GM19193 (cell line): Measurements from ENCODE around the gene TRIM15.
A peak's percentile ranks its signal among the peaks of the same experiment; 100 is the strongest.

Source experiments
- POLR2A ChIP-seq: IDR thresholded peaks from 4 replicates; pipeline ENCODE4 v1.6.1; 2011; ENCODE audit not compliant: insufficient read depth, insufficient read length; ENCODE audit errors: extremely low read depth

Gene TRIM15

DNA sequence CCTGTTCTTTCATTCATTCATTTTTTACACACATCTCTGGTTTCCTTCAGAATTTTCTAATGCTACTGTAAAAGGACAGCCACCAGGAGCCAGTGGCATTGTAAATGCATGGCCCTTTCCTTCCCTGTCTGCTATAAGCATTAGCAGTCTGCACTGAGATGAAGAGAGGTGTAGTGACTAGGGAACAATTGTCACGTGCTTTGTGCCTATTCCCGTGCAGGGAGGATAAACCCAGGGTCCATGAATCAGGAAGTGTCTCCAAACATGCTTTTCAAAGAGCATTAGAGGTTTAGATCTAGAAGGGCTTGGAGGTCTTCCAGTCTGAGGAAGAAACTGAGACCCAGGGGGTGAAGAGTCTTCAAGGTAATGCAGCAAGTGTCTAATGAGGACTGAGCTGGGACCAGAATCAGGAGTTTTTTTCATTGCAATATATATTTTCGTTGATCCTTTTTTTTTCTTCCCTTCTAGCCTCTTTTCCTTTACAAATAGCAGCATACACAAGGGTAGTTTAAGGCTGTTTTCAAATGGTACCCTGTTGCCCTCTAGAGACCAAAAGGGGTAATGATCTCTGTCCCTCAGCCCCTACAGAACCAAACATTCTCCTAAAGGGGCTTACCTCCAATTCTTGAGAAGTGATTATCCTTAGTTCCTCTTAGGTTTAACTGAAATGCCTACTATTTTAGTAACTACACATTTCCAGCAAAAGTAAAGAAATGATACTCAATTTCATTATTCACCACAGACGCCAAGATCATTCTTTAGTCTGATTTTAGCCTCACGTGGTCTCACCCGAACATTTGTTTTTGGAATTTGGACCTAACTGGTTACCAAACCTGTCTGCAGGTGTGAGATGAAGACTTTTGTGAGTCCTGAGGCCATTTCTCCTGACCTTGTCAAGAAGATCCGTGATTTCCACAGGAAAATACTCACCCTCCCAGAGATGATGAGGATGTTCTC, 6.6 kb downstream of the TRIM15 start:
- TF ChIP-seq POLR2A, result no peak

DNA sequence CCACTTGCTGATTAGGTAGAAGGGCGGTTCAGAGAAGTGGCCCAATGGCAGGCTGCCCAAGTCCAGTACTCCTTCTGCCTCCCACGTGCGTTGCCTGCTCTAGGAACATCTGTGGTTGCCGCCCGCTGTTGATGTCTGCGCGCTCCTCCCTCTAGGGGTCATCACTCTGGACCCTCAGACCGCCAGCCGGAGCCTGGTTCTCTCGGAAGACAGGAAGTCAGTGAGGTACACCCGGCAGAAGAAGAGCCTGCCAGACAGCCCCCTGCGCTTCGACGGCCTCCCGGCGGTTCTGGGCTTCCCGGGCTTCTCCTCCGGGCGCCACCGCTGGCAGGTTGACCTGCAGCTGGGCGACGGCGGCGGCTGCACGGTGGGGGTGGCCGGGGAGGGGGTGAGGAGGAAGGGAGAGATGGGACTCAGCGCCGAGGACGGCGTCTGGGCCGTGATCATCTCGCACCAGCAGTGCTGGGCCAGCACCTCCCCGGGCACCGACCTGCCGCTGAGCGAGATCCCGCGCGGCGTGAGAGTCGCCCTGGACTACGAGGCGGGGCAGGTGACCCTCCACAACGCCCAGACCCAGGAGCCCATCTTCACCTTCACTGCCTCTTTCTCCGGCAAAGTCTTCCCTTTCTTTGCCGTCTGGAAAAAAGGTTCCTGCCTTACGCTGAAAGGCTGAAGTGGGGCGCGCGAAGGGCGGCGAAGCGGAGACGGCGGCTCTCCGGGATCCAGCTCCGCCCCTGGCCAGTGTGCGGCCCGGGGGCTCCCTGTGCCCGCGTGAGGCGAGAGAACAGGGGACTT, 8.5 kb downstream of the TRIM15 start:
- TF ChIP-seq POLR2A, result no peak

DNA sequence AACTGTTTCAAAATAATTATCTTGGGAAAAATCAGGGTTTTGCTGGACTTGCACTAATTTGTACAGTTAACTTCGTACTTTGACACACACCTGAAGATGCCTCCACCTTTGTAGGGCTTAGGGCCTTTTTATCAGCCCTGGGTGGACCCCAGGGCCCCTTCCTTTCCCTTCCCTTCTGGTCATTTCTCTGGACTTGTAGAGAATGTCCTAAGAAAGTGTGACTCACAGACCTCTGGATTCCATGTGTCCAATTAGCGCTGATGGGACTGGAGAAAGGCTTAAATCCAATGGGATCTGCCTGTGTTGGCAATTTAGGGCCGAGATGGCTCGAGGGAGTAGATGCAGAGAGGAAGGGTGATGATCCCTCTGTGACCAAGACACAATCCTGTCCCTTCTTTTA, 9.3 kb downstream of the TRIM15 start:
- no peak for TF ChIP-seq POLR2A

DNA sequence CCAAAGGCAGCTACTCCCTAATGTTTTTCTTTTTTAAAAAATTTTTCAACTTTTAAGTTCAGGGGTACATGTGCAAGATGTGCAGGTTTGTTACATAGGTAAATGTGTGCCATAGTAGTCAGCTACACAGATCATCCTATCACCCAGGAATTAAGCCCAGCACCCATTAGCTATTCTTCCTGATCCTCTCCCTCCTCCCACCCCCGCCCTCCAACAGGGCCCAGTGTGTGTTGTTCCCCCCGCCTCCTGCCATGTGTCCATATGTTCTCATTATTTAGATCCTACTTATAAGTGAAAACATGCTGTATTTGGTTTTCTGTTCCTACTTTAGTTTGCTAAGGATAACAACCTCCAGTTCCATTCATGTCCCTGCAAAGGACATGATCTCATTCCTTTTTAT, 12.4 kb downstream of the TRIM15 start:
- no peak for TF ChIP-seq POLR2A

DNA sequence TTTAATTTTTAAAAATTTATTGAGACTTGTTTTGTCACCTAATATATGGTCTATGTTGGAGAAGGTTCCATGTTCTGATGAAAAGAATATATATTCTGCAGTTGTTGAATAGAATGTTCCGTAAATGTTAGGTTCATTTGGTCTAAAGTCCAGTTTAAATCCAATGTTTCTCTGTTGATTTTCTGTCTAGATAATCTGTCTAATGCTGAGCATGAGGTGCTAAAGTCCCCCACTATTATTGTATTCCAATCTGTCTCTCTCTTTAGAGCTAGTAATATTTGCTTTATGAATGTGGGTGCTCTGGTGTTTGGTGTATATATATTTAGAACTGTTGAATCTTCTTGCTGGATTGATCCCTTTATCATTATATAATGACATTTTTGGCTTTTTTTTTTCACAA, 15.5 kb downstream of the TRIM15 start:
- TF ChIP-seq POLR2A, result no peak

DNA sequence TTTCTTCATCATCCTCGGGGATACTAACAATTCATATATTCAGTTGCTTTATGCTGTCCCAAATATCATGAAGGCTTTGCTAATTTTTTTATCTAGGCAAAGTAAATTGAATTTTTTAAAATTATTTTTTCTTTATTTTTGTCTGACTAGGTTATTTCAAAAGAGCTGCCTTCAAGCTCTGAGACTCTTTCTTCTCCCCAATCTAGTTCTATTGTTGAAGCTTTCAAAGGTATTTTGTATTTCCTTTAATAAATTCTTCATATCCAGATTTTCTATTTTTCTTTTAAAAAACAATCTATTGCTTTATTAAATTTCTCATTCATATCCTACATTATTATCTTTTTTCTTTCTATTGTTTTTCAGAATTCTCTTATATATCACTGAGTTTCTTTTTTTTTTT, 16.8 kb downstream of the TRIM15 start:
- TF ChIP-seq POLR2A, result no peak

DNA sequence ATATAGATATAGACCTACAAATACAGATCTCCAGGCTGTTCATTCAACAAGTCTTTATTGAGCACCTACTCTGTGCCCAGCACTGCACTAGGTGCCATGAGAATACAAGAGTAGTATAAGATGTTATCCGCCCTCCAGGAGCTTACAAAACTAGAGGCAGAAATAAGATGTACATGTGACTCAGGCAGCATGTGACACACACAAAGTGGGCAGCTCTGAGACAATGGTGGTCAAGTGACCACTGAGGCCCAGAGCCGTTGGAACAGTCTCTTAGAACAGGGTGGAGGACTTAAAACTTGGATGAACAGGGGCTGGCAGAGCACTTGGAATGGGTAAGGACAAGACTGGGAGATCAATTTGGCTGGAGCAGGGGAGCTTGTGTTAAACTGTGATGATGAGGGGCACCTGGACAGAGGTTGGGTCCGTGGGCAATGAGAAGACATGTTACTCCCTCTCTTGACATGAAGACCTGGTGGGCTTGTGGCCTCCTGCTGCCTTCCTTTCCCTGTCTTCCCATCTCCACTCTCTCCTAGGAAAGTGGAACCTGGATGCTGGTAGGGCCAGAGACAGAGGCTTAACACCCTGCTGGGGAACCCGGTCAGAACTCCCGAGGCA, 21.2 kb downstream of the TRIM15 start:
- TF ChIP-seq POLR2A, result peak; percentile 22

DNA sequence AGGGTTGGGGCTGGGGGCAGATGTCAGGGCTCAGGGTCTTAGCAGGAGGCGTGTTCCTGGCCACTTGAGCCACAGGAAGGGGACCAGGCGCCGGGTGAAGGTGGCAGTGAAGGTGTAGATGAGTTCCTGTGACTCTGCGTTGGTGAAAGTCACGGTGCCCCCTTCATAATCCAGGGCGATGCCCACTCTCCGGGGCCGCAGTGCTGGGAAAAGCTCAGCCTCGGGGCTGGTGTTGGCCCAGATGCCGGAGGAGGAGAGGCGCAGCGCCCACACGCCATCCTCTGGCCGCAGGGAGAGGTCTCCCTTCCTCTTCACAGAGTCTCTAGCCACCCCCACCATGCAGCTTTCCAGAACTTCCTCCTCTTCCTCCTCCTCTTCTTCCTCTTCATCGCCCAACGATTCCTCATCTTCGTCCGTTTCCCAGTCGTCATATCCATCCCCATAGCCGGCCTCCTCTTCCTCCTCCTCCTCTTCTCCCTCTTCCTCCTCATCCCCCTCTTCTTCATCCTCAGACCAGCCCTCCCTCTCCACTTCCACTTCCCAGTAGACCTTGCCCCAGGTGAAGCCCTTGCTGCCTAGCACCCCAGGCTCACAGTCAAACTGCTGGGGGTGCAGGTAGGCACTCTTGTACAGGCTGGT, 22.6 kb downstream of the TRIM15 start:
- no peak for TF ChIP-seq POLR2A

DNA sequence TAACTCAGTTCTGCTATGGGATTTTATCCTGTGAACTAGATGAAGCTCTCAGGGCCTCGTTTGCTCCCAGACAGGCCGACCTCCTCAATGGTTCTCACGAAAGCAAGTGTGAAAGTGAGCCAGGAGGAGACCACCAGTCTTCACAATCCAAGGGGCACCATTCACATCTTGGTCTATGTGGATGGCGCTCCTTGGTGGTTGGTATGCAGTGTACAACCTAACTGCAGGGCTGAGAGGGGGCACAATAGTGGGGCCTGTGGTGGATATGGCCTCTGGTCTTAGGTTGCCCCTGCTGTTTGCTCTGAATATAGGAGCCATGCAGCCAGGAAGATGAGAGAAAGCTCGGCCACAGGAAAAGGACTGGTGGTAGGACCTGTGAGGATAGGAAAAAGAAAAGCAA, 25.2 kb downstream of the TRIM15 start:
- TF ChIP-seq POLR2A, result no peak

DNA sequence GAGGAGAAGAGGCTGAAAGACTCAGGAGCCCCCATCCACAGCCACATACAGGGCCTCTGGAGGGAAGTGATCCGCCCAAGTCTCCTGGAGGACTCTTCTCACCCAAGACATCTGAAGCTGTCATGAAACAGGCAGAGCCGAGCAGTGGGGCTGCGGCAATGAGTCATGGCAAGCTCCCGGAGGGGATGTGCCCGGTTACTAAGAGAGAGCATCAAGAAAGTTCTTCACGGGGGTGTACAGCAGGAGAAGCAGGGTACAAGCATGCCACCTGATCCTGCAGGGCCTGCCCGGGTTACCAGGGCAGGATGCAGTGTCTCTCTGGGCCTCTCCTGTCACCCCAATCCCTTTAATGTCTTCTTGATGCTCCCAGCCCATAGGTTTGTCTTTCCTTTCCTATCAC, 28.7 kb downstream of the TRIM15 start:
- TF ChIP-seq POLR2A, result no peak

DNA sequence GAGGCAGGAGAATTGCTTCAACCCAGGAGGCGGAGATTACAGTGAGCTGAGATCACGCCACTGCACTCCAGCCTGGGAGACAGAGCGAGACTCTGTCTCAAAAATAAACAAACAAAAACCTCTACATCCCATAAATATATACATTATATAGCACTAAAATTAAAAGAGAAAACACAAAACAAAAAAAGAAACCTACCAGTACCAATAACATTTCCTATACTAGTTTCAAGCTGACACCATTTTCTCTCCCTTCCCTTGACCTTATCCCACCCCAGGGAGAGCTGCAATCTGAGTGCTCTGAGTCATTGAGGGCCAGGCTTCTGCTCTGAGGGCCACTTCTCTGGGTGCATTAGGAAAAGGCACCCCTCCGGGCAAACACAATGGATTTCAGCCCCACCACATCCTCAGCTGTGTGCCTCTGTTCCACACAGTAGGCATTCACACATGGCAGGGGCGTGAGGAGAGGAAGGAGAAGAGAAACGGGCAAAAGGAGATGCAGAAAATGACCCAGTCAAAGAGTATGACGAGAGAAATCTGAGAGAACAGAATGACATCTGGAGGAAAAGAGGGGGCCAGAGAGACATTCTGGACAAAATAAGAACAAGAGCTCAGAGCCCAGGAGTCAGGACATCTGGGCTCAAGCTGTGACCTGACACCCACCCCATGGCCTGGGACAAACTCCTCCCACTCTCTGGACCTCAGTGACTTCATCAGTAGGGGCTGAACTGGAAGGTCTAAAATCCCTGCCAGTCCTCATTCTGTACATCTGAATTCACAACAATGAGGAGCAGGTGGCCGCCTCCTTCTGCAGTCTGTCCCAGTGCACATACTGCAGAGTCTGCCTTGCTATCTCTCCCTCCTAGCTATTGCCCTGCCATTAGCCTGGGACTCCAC, 31.7 kb downstream of the TRIM15 start:
- TF ChIP-seq POLR2A, result no peak

DNA sequence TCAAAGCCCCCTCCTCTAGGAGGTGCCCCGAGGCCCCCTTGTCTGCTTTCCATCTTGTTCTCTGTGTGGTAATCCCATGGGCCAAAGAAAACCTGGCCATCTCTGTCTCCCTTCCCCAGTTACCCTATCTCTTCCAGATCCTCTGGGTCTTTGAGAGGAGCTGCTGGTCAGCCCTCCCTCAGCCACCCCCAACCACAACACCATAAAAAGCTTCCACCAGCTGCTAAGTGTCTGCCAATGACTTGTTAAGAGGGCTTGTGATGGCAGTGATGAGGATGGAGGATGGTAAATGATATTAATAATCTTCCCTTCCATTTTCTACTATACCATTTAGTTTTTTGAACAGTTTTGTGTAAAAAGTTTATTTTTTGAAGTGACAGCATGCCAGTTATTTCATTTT, 32.6 kb downstream of the TRIM15 start:
- TF ChIP-seq POLR2A, result no peak

DNA sequence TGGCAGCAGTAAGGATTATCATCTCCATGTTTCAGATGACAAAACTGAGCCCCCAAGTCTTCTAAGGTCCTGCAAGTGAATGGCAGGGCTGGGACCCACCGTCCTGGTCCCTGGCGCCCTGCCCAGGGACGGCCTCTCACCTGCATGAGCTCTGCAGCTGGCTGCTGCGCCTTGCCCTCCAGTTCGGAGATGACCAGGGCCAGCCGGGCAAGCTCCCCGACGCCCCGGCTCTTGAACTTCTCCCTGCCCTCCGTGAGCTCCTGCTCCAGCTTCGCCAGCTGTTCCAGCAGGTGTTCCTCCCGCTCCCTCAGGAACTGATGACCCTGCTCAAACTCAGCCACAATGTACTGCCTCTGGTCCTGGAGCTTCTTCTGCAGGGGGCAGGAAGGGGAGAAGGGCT, 33.0 kb downstream of the TRIM15 start:
- no peak for TF ChIP-seq POLR2A
